ENCODE data around the gene LTO1.

DNA sequence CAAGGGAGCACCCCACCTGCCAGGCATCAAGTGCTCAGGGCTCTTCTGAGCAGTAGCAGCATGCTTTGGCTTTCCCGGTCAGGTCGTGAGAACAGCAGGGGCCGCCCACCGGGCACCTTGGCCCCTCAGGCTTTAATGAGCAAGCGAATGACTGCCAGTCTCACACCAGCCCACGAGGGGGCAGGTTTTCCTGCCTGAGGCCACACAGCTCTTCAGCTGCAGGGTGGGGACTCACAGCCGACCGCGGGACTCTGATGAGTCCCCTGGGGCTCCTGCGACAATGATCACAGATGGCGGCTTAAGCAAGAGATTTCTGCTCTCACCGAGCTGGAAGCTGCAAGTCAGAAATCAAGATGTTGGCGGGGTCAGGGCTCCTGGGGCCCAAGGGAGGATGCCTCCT lies 43.0 kb upstream of the LTO1 start:
- TF ChIP-seq, protein P1, sequence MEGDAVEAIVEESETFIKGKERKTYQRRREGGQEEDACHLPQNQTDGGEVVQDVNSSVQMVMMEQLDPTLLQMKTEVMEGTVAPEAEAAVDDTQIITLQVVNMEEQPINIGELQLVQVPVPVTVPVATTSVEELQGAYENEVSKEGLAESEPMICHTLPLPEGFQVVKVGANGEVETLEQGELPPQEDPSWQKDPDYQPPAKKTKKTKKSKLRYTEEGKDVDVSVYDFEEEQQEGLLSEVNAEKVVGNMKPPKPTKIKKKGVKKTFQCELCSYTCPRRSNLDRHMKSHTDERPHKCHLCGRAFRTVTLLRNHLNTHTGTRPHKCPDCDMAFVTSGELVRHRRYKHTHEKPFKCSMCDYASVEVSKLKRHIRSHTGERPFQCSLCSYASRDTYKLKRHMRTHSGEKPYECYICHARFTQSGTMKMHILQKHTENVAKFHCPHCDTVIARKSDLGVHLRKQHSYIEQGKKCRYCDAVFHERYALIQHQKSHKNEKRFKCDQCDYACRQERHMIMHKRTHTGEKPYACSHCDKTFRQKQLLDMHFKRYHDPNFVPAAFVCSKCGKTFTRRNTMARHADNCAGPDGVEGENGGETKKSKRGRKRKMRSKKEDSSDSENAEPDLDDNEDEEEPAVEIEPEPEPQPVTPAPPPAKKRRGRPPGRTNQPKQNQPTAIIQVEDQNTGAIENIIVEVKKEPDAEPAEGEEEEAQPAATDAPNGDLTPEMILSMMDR (conservative IDR thresholded peaks at IDR 0.05; ENCODE audit: low read depth, low read length) = peak; percentile 87
- TF ChIP-seq EZH2 (IDR thresholded peaks at IDR 0.05; ENCODE audit: low read length, unreplicated experiment) = no peak

All from PC-3 (cell line).